OCI-LY3 (cell line): ENCODE results near the gene AKNAD1.

Experiments
- H2AFZ ChIP-seq: fragments of 200-600, 300-600 bp; shearing (Covaris generic); 2 replicates; pipeline ENCODE4 v1.6.0; 2014; ENCODE audit warnings: antibody characterized with exemption, low read depth, low read length
- H3K27ac ChIP-seq: fragments of 200-600, 300-600 bp; sonication (generic); 2 replicates; pipeline ENCODE4 v1.5.1; 2014; ENCODE audit warnings: mild to moderate bottlenecking, low read length, moderate library complexity, mixed read lengths
- H3K27me3 ChIP-seq: fragments of 200-600, 300-600 bp; sonication (generic); 2 replicates; pipeline ENCODE4 v1.6.1; 2014; ENCODE audit warnings: low read depth, low read length, mixed read lengths
- H3K36me3 ChIP-seq: fragments of 200-600, 300-600 bp; sonication (generic); replicated peaks from 2 replicates; pipeline ENCODE3; 2014; ENCODE audit warnings: low read depth, low read length, mixed read lengths
- H3K4me1 ChIP-seq: fragments of 300-600, 200-600 bp; sonication (generic); 2 replicates; pipeline ENCODE4 v1.6.1; 2014; ENCODE audit warnings: low read length, mixed read lengths
- H3K4me2 ChIP-seq: fragments of 200-600, 300-600 bp; sonication (generic); 2 replicates; pipeline ENCODE4 v1.6.1; 2014; ENCODE audit warnings: low read length, mixed read lengths
- H3K4me3 ChIP-seq: fragments of 300-600, 200-600 bp; sonication (generic); 2 replicates; pipeline ENCODE4 v1.5.1; 2014; ENCODE audit warnings: antibody characterized with exemption, mild to moderate bottlenecking, low read length, moderate library complexity
- H3K79me2 ChIP-seq: fragments of 300-600, 200-600 bp; shearing (Covaris generic); 2 replicates; pipeline ENCODE4 v1.6.1; 2014; ENCODE audit warnings: mild to moderate bottlenecking, low read length, mixed read lengths
- H3K9ac ChIP-seq: fragments of 300-600, 200-600 bp; shearing (Covaris generic); 2 replicates; pipeline ENCODE4 v1.6.0; 2014; ENCODE audit warnings: mild to moderate bottlenecking, low read length, moderate library complexity
- H3K9me3 ChIP-seq: fragments of 200-600, 300-600 bp; shearing (Covaris generic); 2 replicates; pipeline ENCODE4 v1.6.1; 2014; ENCODE audit warnings: low read length, mixed read lengths; ENCODE audit not compliant: insufficient read depth
- H4K20me1 ChIP-seq: fragments of 200-600, 300-600 bp; sonication (generic); 2 replicates; pipeline ENCODE4 v1.6.1; 2016; ENCODE audit warnings: low read length, mixed read lengths; ENCODE audit not compliant: insufficient read depth
- CTCF ChIP-seq: fragments of 200-600, 300-600 bp; sonication (generic); IDR thresholded peaks from 2 replicates; pipeline ENCODE4 v1.5.1; 2014; ENCODE audit warnings: antibody characterized with exemption, low read length, low read depth
- EZH2phosphoT487 ChIP-seq: fragments of 200-600 bp; shearing (Covaris generic); IDR thresholded peaks from 2 replicates; pipeline ENCODE4 v1.6.1; 2018; ENCODE audit warnings: antibody characterized with exemption, mixed run types, low read depth

AKNAD1 gene

GRCh38 chr1:108843390-108844137 is 13.3 kb downstream of the AKNAD1 start:
- no peaks in the 10 kb centered on the region for H3K4me1 ChIP-seq
- no peaks in the 10 kb centered on the region for H3K79me2 ChIP-seq
- no peak overlapping the region for H3K4me2 ChIP-seq
- no peaks in the 10 kb centered on the region for H3K36me3 ChIP-seq
- H3K27me3 ChIP-seq: no peaks in the 10 kb centered on the region
- H3K27ac ChIP-seq: no peak overlapping the region
- H3K4me3 ChIP-seq: no peak overlapping the region
- no peaks in the 10 kb centered on the region for H3K9me3 ChIP-seq
- H4K20me1 ChIP-seq: no peaks in the 10 kb centered on the region
- TF ChIP-seq CTCF (no peak), EZH2phosphoT487 (no peak)
- H2AFZ ChIP-seq: no peak overlapping the region
- H3K9ac ChIP-seq: no peak overlapping the region

DNA sequence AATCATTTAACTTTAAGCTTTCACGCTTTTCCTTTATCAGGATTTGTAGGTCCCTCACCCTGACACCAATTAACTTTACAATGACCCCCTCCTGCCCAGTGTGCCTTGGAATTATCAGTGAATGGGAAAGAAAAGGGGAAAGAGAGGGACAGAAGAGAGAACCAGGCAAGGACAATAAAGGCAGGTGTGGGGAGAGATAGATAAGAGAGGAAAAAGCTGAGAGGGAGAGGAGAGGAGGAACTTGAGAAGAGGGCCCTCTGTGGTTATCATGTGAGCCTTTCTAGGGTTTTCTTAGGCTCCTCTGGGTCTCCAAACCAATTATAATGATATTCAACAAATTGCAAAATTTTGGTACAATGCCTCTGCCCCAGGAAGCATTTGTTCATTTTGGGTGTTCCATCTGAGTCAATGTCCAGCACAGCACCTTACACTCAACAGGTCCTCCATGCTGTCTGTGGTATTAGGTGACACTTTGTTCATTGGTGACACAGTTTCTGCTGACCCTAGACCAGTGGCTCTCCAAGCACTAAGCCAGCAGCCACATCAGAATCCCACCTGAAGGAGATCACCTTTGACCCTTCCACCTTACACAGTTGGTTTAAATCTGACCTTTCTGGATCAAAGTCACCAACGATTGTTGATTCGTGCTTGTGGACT is 14.2 kb downstream of the AKNAD1 start:
- H3K36me3 ChIP-seq: no peaks in the 10 kb centered on the region
- H3K4me1 ChIP-seq: no peaks in the 10 kb centered on the region
- no peaks in the 10 kb centered on the region for H3K27me3 ChIP-seq
- H3K79me2 ChIP-seq: no peaks in the 10 kb centered on the region
- no peak overlapping the region for H3K4me3 ChIP-seq
- H3K4me2 ChIP-seq: no peak overlapping the region
- no peak overlapping the region for H2AFZ ChIP-seq
- no peaks in the 10 kb centered on the region for H3K9me3 ChIP-seq
- H4K20me1 ChIP-seq: no peaks in the 10 kb centered on the region
- no peak overlapping the region for H3K27ac ChIP-seq
- TF ChIP-seq CTCF (no peak), EZH2phosphoT487 (no peak)
- no peak overlapping the region for H3K9ac ChIP-seq

DNA sequence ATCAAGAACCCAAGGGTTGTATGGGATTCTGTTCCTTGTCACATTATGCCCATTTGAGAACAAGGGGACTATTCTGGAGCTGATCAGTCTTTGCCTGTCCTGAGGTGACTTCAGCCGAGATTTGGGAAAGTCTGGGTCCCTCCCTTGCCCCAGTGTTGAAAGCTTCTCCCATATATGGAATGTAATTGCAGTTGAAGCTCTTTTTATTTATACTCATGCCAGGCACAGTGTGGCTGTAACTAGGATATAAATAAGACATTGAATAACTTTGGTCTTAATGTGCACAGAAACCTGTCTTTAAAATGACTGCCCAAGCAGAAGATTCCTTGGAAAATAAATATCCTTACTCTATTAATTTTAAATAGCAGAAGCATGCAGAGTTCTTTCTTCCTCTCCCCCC is 15.2 kb downstream of the AKNAD1 start:
- Histone ChIP-seq H3K4me1 (no peaks in the 10 kb centered on the region), H3K36me3 (no peaks in the 10 kb centered on the region), H3K9ac (no peak overlapping the region), H2AFZ (no peak overlapping the region), H3K27ac (no peak overlapping the region), H3K79me2 (no peaks in the 10 kb centered on the region), H3K9me3 (no peaks in the 10 kb centered on the region), H3K27me3 (no peaks in the 10 kb centered on the region), H3K4me2 (no peak overlapping the region), H4K20me1 (no peaks in the 10 kb centered on the region), H3K4me3 (no peak overlapping the region)
- TF ChIP-seq CTCF (no peak), EZH2phosphoT487 (no peak)

- Histone ChIP-seq H4K20me1 (no peaks in the 10 kb centered on the region), H3K4me1 (peaks cover 1% of the 10 kb centered on the region; the same call in 1 of the 2 replicates), H2AFZ (no peak overlapping the region), H3K4me2 (no peak overlapping the region), H3K36me3 (no peaks in the 10 kb centered on the region), H3K27ac (no peak overlapping the region), H3K9ac (no peak overlapping the region), H3K79me2 (no peaks in the 10 kb centered on the region), H3K9me3 (no peaks in the 10 kb centered on the region), H3K4me3 (no peak overlapping the region), H3K27me3 (no peaks in the 10 kb centered on the region)
- TF ChIP-seq CTCF: no peak
- no peak for TF ChIP-seq EZH2phosphoT487
These were observed 24.0 kb downstream of the AKNAD1 start for GRCh38 chr1:108832929-108833328.
